GM19395 (cell line): ENCODE data around the gene FXR1.
"Not testable (repeated sequence)": the region's sequence is repeated elsewhere in the genome, so short reads cannot be mapped to it uniquely, and the experiment has no call there.

ENCODE experiments used
- ATAC-seq: cut with Tn5 transposase; IDR thresholded peaks from one replicate; pipeline ENCODE4 v1.9.1; 2021; ENCODE audit warnings: mild to moderate bottlenecking, moderate library complexity; ENCODE audit not compliant: unreplicated experiment

The FXR1 gene

GRCh38 chr3:181003469-181003868 is 91.0 kb downstream of the FXR1 start:
- not testable (repeated sequence) for ATAC-seq

GRCh38 chr3:181006541-181006940 is 94.1 kb downstream of the FXR1 start:
- no peak for ATAC-seq

GRCh38 chr3:181007262-181007661 is 94.8 kb downstream of the FXR1 start:
- no peak for ATAC-seq

GRCh38 chr3:181008796-181009195 is 96.3 kb downstream of the FXR1 start:
- ATAC-seq: no peak

GRCh38 chr3:181009225-181009624 is 96.8 kb downstream of the FXR1 start:
- no peak for ATAC-seq

- ATAC-seq: no peak
Observed at GRCh38 chr3:181017690-181018089, 105.2 kb downstream of the FXR1 start.

GRCh38 chr3:181025204-181025603 is 112.7 kb downstream of the FXR1 start:
- no peak for ATAC-seq

- no peak for ATAC-seq
Observed at GRCh38 chr3:181030948-181031347, 118.5 kb downstream of the FXR1 start.
